HG03139 (cell line): ENCODE measurements around the gene CFLAR.
"Not testable (repeated sequence)": the region's sequence is repeated elsewhere in the genome, so short reads cannot be mapped to it uniquely, and the experiment has no call there.

Experiments used
- ATAC-seq: cut with Tn5 transposase; IDR thresholded peaks from one replicate; pipeline ENCODE4 v1.9.1; 2021; ENCODE audit not compliant: unreplicated experiment

Gene CFLAR

GRCh38 chr2:201174687-201175086 lies 58.7 kb downstream of the CFLAR start:
- no peak for ATAC-seq

- ATAC-seq, result no peak
Observed at GRCh38 chr2:201176081-201176481, 60.1 kb downstream of the CFLAR start.

GRCh38 chr2:201180010-201180409 lies 64.0 kb downstream of the CFLAR start:
- no peak for ATAC-seq

GRCh38 chr2:201182650-201183364 lies 66.8 kb downstream of the CFLAR start, which contains the start of gene CASP10:
TSS of gene CASP10 (plus strand) at chr2:201183141. CDS start at chr2:201185778, 2,637 bp downstream.
- peak; percentile 56 for ATAC-seq

GRCh38 chr2:201183365-201183727 lies 67.4 kb downstream of the CFLAR start:
- no peak for ATAC-seq

- not testable (repeated sequence) for ATAC-seq
Observed at GRCh38 chr2:201183835-201184234, 67.9 kb downstream of the CFLAR start.

- not testable (repeated sequence) for ATAC-seq
Observed at GRCh38 chr2:201184248-201184647, 68.3 kb downstream of the CFLAR start.

- ATAC-seq, result no peak
Observed at GRCh38 chr2:201185863-201186262, 69.9 kb downstream of the CFLAR start.

GRCh38 chr2:201186982-201187381 lies 71.0 kb downstream of the CFLAR start:
- no peak for ATAC-seq

GRCh38 chr2:201188449-201188848 lies 72.5 kb downstream of the CFLAR start:
- ATAC-seq, result no peak

- no peak for ATAC-seq
Observed at GRCh38 chr2:201191132-201191875, 75.3 kb downstream of the CFLAR start.

GRCh38 chr2:201194097-201194496 lies 78.1 kb downstream of the CFLAR start:
- peak; percentile 77 for ATAC-seq

- ATAC-seq, result no peak
Observed at GRCh38 chr2:201195331-201195730, 79.4 kb downstream of the CFLAR start.

- no peak for ATAC-seq
Observed at GRCh38 chr2:201196003-201196402, 80.0 kb downstream of the CFLAR start.

GRCh38 chr2:201196803-201197202 lies 80.8 kb downstream of the CFLAR start:
- no peak for ATAC-seq

GRCh38 chr2:201197781-201198180 lies 81.8 kb downstream of the CFLAR start:
- ATAC-seq, result no peak

GRCh38 chr2:201199847-201200246 lies 83.9 kb downstream of the CFLAR start:
- ATAC-seq, result no peak

GRCh38 chr2:201200345-201200744 lies 84.4 kb downstream of the CFLAR start:
- no peak for ATAC-seq

GRCh38 chr2:201201371-201201770 lies 85.4 kb downstream of the CFLAR start:
- ATAC-seq, result no peak

- ATAC-seq, result no peak
Observed at GRCh38 chr2:201203916-201204654, 88.1 kb downstream of the CFLAR start.

GRCh38 chr2:201204655-201205514 lies 88.9 kb downstream of the CFLAR start:
- ATAC-seq, result no peak
